GM08714 (cell line): ENCODE data around the gene ZIC3.
"Not testable (repeated sequence)": the region's sequence is repeated elsewhere in the genome, so short reads cannot be mapped to it uniquely, and the experiment has no call there.

Source experiments
- H3K4me3 ChIP-seq: fragments of 200-500 bp; sonication (Bioruptor generic); 2 replicates; pipeline ENCODE4 v1.5.1; 2014; ENCODE audit warnings: mild to moderate bottlenecking, low read length, inconsistent platforms
- ZNF274 ChIP-seq: IDR thresholded peaks from 2 replicates; pipeline ENCODE4 v1.6.1; 2012; ENCODE audit warnings: mild to moderate bottlenecking, low read depth, low read length

Gene ZIC3

GRCh38 chrX:137565921-137566745 is at the start of gene ZIC3:
Gene ZIC3, plus strand, starts transcription at chrX:137566127. Its CDS starts 565 bp downstream, at chrX:137566692.
- TF ChIP-seq ZNF274 = no peak
- H3K4me3 ChIP-seq = no peak within 1 kb of the TSS

- no peak overlapping the region for H3K4me3 ChIP-seq
- no peak for TF ChIP-seq ZNF274
Observed at GRCh38 chrX:137519459-137519858, 46.5 kb upstream of the ZIC3 start.

- no peak for TF ChIP-seq ZNF274
- H3K4me3 ChIP-seq = no peak overlapping the region
Observed at GRCh38 chrX:137545711-137546651, 19.9 kb upstream of the ZIC3 start.

- no peak overlapping the region for H3K4me3 ChIP-seq
- TF ChIP-seq ZNF274 = no peak
Observed at GRCh38 chrX:137547291-137547690, 18.6 kb upstream of the ZIC3 start.

- no peak for TF ChIP-seq ZNF274
Observed at GRCh38 chrX:137548261-137548660, 17.7 kb upstream of the ZIC3 start.

GRCh38 chrX:137549073-137549472 is 16.9 kb upstream of the ZIC3 start:
- H3K4me3 ChIP-seq = no peak overlapping the region

More at GRCh38 chrX:137548261-137548660, 17.7 kb upstream of the ZIC3 start:
- no peak overlapping the region for H3K4me3 ChIP-seq

GRCh38 chrX:137549851-137550664 is 15.9 kb upstream of the ZIC3 start:
- no peak overlapping the region for H3K4me3 ChIP-seq
- no peak for TF ChIP-seq ZNF274

More at GRCh38 chrX:137549073-137549472, 16.9 kb upstream of the ZIC3 start:
- TF ChIP-seq ZNF274 = no peak

GRCh38 chrX:137550665-137551261 is 15.2 kb upstream of the ZIC3 start:
- no peak overlapping the region for H3K4me3 ChIP-seq
- TF ChIP-seq ZNF274 = no peak

- H3K4me3 ChIP-seq = not testable (repeated sequence)
Observed at GRCh38 chrX:137552098-137552497, 13.8 kb upstream of the ZIC3 start.

GRCh38 chrX:137562096-137562495 is 3.8 kb upstream of the ZIC3 start:
- TF ChIP-seq ZNF274 = no peak
- H3K4me3 ChIP-seq = no peak overlapping the region

- no peak for TF ChIP-seq ZNF274
- H3K4me3 ChIP-seq = no peak overlapping the region
Observed at GRCh38 chrX:137563681-137564651, 2.0 kb upstream of the ZIC3 start.

- no peak overlapping the region for H3K4me3 ChIP-seq
Observed at GRCh38 chrX:137565318-137565904, 516 bp upstream of the ZIC3 start.

More at GRCh38 chrX:137565318-137565904, 516 bp upstream of the ZIC3 start:
- no peak for TF ChIP-seq ZNF274
